ENCODE measurements around the gene PNPLA2.

DNA sequence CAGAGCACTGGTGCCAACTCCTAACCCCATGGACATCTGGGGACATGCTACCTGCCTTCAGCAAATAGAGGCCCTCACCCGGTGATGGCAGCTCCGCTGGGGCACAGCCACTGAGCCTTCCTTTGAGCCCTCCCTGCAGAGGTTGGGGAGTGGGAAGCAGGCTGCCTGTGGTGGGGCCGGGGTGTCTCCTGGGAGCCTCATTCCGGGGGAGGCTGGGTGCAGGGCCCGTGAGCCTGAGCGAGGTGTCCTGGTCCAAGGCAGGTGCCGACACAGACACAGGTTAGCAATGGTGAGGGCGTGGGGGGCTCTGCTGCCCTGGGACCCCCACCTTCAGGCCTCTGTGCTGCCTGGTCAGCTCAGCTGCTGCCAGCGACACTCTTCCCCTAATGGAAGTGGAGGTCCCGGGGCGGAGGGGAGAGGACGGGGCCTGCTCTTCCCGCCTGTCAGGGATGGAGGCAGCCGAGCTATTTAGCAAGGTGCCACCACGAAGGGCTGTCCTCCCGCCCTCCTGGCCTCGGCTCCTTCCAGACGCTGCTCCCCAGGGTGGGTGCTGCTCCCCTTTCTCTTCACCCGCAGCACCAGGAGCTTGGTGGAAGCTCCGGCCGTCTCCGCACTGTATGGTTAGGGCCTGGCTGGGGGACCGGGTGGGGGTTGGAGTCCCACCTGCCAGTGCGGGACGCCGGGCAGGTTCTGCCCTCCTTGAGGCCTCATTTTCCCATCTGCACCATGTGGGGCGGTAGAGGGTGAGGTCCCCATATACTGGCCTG, 35.2 kb downstream of the PNPLA2 start:
- TF ChIP-seq POLR2A (IDR thresholded peaks at IDR 0.05) (no peak), CTCF (IDR thresholded peaks at IDR 0.05 in 4 of 5, conservative IDR thresholded peaks at IDR 0.05 in 1 of 5) (no peak)

All from gastrocnemius medialis (tissue), 4 donors.